RWPE1 (cell line): Measurements from ENCODE around the gene PRKAR2B.

Experiments used
- CTCF ChIA-PET: fragments of 350-600 bp; sonication (Branson Sonifier 250); formaldehyde crosslinking; extraction: SDS; loops from one replicate; lab custom pipeline; 2021; lab: Yijun Ruan, JAX
- POLR2A ChIA-PET: fragments of 400-600 bp; formaldehyde crosslinking; extraction: SDS; loops from one replicate; lab custom pipeline; 2020; ENCODE audit warnings: antibody characterized with exemption; ENCODE audit not compliant: low non-redundant PET; lab: Yijun Ruan, JAX
- DNase-seq: peaks from one replicate; pipeline ENCODE4 v3.0.0; 2012; ENCODE audit warnings: low spot score
- H3K27ac ChIP-seq: fragments of 450-650 bp; 2 replicates; pipeline ENCODE4 v1.5.1; 2017
- CTCF ChIP-seq: fragments of 450-650 bp; conservative IDR thresholded peaks from 2 replicates; pipeline ENCODE4 v1.5.1; 2017; ENCODE audit warnings: low read depth, mild to moderate bottlenecking

The PRKAR2B gene

GRCh38 chr7:107166736-107167426, 122.4 kb downstream of the PRKAR2B start:
- DNase-seq: no peak
- CTCF ChIA-PET: interaction anchor here (0.5 to 0.6 kb wide), 3 partner anchors 10 to 950 kb away, joined by 3 read pairs; no protein-coding TSS in a partner anchor
- no peak for TF ChIP-seq CTCF
- POLR2A ChIA-PET: no interaction called here
- no peak overlapping the region for H3K27ac ChIP-seq

DNA sequence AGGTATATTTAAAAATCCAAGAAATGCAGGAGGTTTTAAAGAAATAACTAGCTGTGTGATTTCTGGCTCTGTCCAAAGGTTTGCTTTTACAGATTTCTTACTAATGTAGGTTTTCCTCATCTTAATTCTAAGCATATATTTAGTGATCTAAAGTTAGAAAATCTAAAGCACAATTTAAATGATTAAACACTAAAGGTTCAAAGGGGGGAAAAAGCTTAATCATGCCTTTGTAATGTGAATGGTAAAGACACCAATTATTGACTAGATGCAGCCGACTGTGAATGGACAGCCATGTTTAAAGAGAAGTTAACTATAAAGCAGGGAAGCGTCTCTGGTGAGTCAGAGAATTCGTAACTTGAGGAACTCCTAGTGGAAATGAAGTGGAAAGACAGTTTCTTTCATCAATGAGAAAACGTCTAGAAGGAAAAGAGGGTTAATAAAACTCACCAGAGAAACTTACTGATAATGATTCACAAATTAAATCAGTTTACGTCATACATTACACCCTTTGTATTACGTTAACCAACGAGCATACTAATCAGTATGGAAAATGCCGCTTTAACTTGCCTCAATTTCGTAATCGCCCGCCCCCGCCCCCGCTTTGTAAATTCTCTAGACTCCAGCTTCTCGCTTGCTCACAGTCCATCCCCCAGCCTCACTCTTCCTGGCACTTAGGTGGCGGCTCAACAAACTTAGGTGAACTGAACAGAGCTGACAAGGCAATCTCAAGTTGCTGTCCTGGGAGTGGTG, 123.2 kb downstream of the PRKAR2B start:
- peak; percentile 70 for DNase-seq
- peak overlapping the region; percentile 99 for H3K27ac ChIP-seq
- peak; percentile 56 for TF ChIP-seq CTCF
- ChIA-PET CTCF (interaction anchor here (0.5 to 0.7 kb wide), 8 partner anchors 9 to 805 kb away, joined by 3 to 5 read pairs (median 3); no protein-coding TSS in a partner anchor), POLR2A (no interaction called here)

DNA sequence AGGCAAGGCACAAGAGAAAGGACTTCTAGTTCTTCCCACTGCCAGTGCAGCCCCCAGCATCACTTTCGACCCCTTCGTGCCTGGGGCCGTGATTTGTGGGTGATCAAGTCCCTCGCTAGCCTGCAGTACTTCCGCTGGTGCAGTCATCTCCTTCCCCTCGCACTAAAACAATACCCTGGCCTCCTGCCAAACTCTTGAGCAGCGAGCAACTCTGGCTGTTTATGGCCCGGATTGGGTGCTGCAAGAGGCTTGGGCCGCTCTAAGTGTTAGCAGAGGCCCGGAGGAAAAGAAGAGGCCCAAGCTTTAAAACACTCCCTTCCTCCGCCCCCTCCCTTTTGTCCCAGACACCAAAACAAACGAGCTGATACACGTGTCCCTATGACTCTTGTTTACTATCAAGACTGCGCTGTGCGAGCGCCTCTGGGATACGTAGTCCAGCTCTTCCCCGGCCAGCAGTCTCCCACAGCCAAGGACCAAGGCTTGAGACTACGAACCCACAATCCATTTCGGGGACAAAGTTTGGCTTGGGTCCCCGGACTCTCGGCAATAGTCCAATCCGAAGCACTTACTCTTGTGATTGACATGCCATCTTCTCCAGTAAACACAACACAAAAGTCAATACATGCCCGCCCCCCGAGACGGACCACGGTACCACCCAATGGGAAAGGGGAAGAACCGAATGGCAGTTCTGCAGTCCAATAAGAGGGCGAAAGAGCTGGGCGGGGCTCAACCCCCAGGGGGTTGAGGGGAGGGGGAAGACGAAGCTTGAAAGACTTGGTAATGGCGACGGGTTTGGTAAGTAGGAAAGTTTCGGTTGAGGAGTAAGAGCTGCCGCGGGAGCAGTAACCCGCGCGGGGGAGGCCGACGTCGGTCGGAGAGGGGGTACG, 124.0 kb downstream of the PRKAR2B start, which contains the start of gene HBP1:
Gene HBP1, plus strand, starts transcription at position 771 of the 887 bp plus-strand sequence. CDS start 10,891 bp downstream, outside the sequence.
- peak; percentile 99 for DNase-seq
- ChIA-PET POLR2A (no interaction called here), CTCF (interaction anchor here (0.5 to 0.7 kb wide), 9 partner anchors 8 to 989 kb away, joined by 3 to 7 read pairs (median 3); no protein-coding TSS in a partner anchor)
- H3K27ac ChIP-seq: peak within 1 kb of the TSS; percentile 99
- TF ChIP-seq CTCF: no peak

DNA sequence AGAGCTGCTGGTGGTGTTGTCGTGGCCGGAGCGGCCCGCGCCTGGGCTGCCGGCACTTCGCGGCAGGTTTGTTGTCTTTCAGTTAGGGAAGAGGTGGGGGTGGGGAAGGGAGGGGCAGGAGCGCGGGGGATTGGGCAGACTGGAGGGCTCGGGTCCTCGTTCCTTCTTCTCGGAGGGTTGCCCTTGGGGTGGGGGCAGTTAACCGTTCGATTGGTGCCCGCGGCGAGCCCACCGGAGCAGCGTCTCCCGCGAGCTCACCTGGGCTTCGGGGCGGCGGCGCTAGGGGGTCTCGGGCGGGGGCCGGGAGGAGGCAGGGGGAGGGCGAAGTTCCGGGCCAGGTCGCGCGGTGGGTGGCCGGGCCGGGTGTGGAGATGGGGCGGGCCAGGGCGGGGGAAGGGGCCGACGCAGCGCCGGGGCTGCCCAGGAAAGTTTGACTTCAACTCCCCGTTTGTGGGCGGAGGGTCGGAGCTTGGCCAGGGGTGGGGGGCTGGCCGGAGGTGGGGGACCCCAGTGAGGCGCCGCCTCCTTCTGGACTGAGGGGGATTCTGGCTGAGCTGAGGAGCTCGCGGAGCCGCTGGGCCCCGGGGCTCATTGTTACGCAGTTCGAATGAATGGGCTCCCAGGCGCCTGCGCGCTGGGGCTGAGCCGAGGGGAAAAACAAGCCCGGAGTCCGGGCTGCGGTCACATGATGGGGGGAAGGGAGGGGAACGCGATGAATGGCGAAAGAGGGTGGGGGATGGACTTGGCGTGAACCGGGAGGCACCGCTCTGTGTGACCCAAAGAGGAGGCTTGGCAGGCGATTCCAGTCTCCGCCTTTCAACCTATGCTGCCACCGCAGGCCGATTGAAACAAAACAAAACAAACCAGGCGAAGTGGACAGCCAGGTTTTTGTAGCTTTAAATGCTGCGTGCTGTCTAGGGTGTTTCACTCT, 124.9 kb downstream of the PRKAR2B start:
- no peak; the same call in 1 of the 2 replicates for TF ChIP-seq CTCF
- POLR2A ChIA-PET: no interaction called here
- H3K27ac ChIP-seq: peak overlapping the region; percentile 99
- DNase-seq: peak; percentile 94
- CTCF ChIA-PET: interaction anchor here (0.5 to 0.8 kb wide), 5 partner anchors 79 to 990 kb away, joined by 3 to 4 read pairs (median 3); no protein-coding TSS in a partner anchor

GRCh38 chr7:107170051-107170915, 125.8 kb downstream of the PRKAR2B start:
- CTCF ChIA-PET: interaction anchor here (0.5 to 0.8 kb wide), 2 partner anchors 111 to 861 kb away, joined by 3 to 4 read pairs; no protein-coding TSS in a partner anchor
- H3K27ac ChIP-seq: peak overlapping the region; percentile 99
- no peak for DNase-seq
- no peak for TF ChIP-seq CTCF
- POLR2A ChIA-PET: no interaction called here
